SK-N-SH treated with all-trans-retinoic acid at 6 μM for 48 hours (cell line): ENCODE measurements around the gene IKZF2.

ENCODE experiments used
- BACH2 ChIP-seq: fragments of 250-450 bp; sonication (Bioruptor Pico); IDR thresholded peaks from 2 replicates; pipeline ENCODE4 v1.9.0; 2021; ENCODE audit warnings: mild to moderate bottlenecking, borderline replicate concordance
- GLIS3 ChIP-seq: fragments of 250-450 bp; sonication (Bioruptor Pico); IDR thresholded peaks from 2 replicates; pipeline ENCODE4 v1.5.0; 2020; ENCODE audit warnings: mild to moderate bottlenecking, moderate library complexity
- RARB ChIP-seq: fragments of 250-450 bp; sonication (Bioruptor Pico); IDR thresholded peaks from 2 replicates; pipeline ENCODE4 v1.8.0; 2021; ENCODE audit warnings: mild to moderate bottlenecking, moderate library complexity
- ZFP30 ChIP-seq: fragments of 450-650 bp; formaldehyde crosslinking; IDR thresholded peaks from 2 replicates; pipeline ENCODE4 v1.5.0; 2022; ENCODE audit warnings: mild to moderate bottlenecking, moderate library complexity
- ZNF565 ChIP-seq: fragments of 450-650 bp; formaldehyde crosslinking; conservative IDR thresholded peaks from 2 replicates; pipeline ENCODE4 v1.5.0; 2020; ENCODE audit warnings: low read depth, mild to moderate bottlenecking, moderate library complexity

DNA sequence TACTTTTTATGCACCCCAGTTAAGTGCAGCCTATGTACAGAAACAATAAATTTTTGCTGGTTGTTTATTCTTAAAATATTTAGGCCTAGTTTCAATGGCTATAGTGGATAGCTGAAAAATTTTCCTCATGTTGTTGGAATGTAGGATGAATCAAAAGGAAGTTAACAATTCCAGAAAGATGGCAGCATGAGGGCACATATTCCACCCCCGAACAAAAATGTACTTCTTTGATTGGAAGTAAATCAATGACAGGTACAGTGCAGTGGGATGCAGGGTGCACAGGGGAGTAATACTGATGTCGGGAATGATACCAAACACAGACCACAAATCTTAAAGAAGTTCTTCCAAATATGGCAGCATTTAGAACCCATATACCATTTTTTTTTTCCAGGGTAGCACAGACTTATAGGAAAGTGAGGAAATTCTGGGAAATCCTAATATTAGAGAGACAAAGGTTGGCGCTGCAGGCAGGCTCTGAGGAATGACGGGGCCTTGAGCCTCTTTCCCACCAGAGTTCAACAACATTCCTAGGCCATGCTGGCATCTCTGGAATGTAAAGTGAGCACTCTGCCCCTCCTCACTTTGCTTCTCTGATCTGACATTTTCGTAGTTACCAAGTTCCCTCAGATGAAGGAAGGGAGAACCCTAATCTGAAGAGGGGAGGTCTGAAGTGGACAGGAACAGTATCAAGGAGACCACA, 36.6 kb upstream of the IKZF2 start:
- TF ChIP-seq ZFP30 (CRISPR knock-in tag) = no peak
- TF ChIP-seq BACH2 (CRISPR knock-in tag) = no peak
- no peak for TF ChIP-seq ZNF565 (CRISPR knock-in tag)
- no peak for TF ChIP-seq RARB (CRISPR knock-in tag)
- no peak for TF ChIP-seq GLIS3 (CRISPR knock-in tag)
